H1 (cell line): ENCODE results near the gene PDPK1. TPM values are rescaled to one million over a fixed set of nuclear protein-coding genes. Genes with fewer than 3 reads are reported as not detected.
"Not testable (repeated sequence)": the region's sequence is repeated elsewhere in the genome, so short reads cannot be mapped to it uniquely, and the experiment has no call there.

ENCODE experiments used
- CTCF ChIA-PET: fragments of 300-600 bp; sonication (Branson Sonifier 250); formaldehyde crosslinking; loops from one replicate; lab custom pipeline; 2021; ENCODE audit not compliant: partially characterized antibody; lab: Charles Lee
- POLR2A ChIA-PET: fragments of 300-600 bp; sonication (Branson Sonifier 250); formaldehyde crosslinking; loops from one replicate; lab custom pipeline; 2021; ENCODE audit warnings: inconsistent platforms; ENCODE audit not compliant: partially characterized antibody; lab: Charles Lee
- DNase-seq, 2 experiments: peaks; one replicate each; pipeline versions ENCODE4 v3.0.0 to v3.0.0-alpha.2; 2010 to 2022; ENCODE audit warnings: low spot score in 2 of 2, low read depth in 1 of 2, mixed read lengths in 1 of 2
- FAIRE-seq: peaks from 2 replicates; lab custom pipeline; 2011; peaks lifted over from hg19 to GRCh38; lab: Jason Lieb, UNC
- H2AFZ ChIP-seq: 2 replicates; pipeline ENCODE4 v1.8.1; 2012; ENCODE audit warnings: low read length, inconsistent platforms
- H2AK5ac ChIP-seq: 2 replicates; pipeline ENCODE4 v1.6.1; 2013; ENCODE audit warnings: low read depth, low read length
- H2BK120ac ChIP-seq: replicated peaks from 2 replicates; pipeline ENCODE3; 2013; ENCODE audit warnings: low read depth, low read length, inconsistent platforms
- H2BK12ac ChIP-seq: 2 replicates; pipeline ENCODE4 v1.6.1; 2013; ENCODE audit warnings: low read depth, low read length
- H2BK15ac ChIP-seq: 2 replicates; pipeline ENCODE4 v1.6.1; 2013; ENCODE audit warnings: low read length
- H2BK20ac ChIP-seq: 2 replicates; pipeline ENCODE4 v1.6.1; 2013; ENCODE audit warnings: low read length
- H2BK5ac ChIP-seq: 2 replicates; pipeline ENCODE4 v1.6.1; 2013; ENCODE audit warnings: low read depth, low read length
- H3K14ac ChIP-seq: 2 replicates; pipeline ENCODE4 v1.6.1; 2013; ENCODE audit warnings: inconsistent platforms; ENCODE audit not compliant: insufficient read length
- H3K18ac ChIP-seq: 2 replicates; pipeline ENCODE4 v1.6.1; 2013; ENCODE audit warnings: low read length; ENCODE audit errors: extremely low read depth
- H3K23ac ChIP-seq: 2 replicates; pipeline ENCODE4 v1.6.1; 2013; ENCODE audit warnings: inconsistent platforms; ENCODE audit not compliant: insufficient read length
- H3K23me2 ChIP-seq: 2 replicates; pipeline ENCODE4 v1.6.1; 2013; ENCODE audit warnings: low read depth, low read length
- H3K27ac ChIP-seq: 2 replicates; pipeline ENCODE4 v1.6.1; 2011; ENCODE audit warnings: low read depth, low read length, inconsistent platforms
- H3K27me3 ChIP-seq, 4 experiments: replicated peaks in 1 of 4; 1 replicate in 1 of 4; 2 replicates in 3 of 4; pipeline versions ENCODE4 v1.6.1 to v1.8.1; 2011 to 2013; ENCODE audit warnings: low read length in 3 of 4, mild to moderate bottlenecking in 3 of 4, inconsistent platforms in 2 of 4, mixed read lengths in 2 of 4, moderate library complexity in 1 of 4; ENCODE audit not compliant: control insufficient read depth in 3 of 4, insufficient read depth in 3 of 4; ENCODE audit errors: extremely low read depth in 1 of 4
- H3K36me3 ChIP-seq, 4 experiments: 2 replicates each; pipeline versions ENCODE4 v1.6.1 to v1.8.1; 2011 to 2013; ENCODE audit warnings: mild to moderate bottlenecking in 4 of 4, low read length in 3 of 4, moderate library complexity in 2 of 4, control low read depth in 1 of 4, inconsistent platforms in 1 of 4; ENCODE audit not compliant: insufficient read depth in 4 of 4, control insufficient read depth in 2 of 4
- H3K4ac ChIP-seq: replicated peaks from 2 replicates; pipeline ENCODE3; 2013; ENCODE audit warnings: low read length, low read depth, mixed read lengths, inconsistent platforms; ENCODE audit not compliant: insufficient read length
- H3K4me1 ChIP-seq, 4 experiments: replicated peaks in 1 of 4; 1 replicate in 1 of 4; 2 replicates in 3 of 4; pipeline versions ENCODE4 v1.6.1 to v1.8.1; 2011 to 2013; ENCODE audit warnings: low read length in 3 of 4, inconsistent platforms in 2 of 4, mixed read lengths in 1 of 4; ENCODE audit not compliant: insufficient read depth in 4 of 4, control insufficient read depth in 3 of 4
- H3K4me2 ChIP-seq, 2 experiments: 2 replicates each; pipeline versions ENCODE4 v1.6.1 to v1.8.1; 2011 to 2013; ENCODE audit warnings: low read depth in 2 of 2, low read length in 2 of 2, control low read depth in 1 of 2, inconsistent platforms in 1 of 2, mild to moderate bottlenecking in 1 of 2; ENCODE audit not compliant: insufficient read depth in 1 of 2
- H3K4me3 ChIP-seq, 4 experiments: fragments of 200-600, 300-600 bp in 1 of 4; sonication (generic), shearing (Covaris generic), sonication (Bioruptor Twin) in 1 of 4; 2 replicates each; pipeline versions ENCODE4 v1.5.1 to v1.8.1; 2011 to 2016; ENCODE audit warnings: low read length in 4 of 4, low read depth in 3 of 4, control low read depth in 2 of 4, inconsistent platforms in 2 of 4, mild to moderate bottlenecking in 2 of 4, mixed read lengths in 1 of 4, moderate library complexity in 1 of 4; ENCODE audit not compliant: insufficient read depth in 2 of 4; ENCODE audit errors: extremely low read depth in 1 of 4
- H3K56ac ChIP-seq: replicated peaks from 2 replicates; pipeline ENCODE3; 2013; ENCODE audit warnings: low read depth, mild to moderate bottlenecking, mixed read lengths, low read length, inconsistent platforms; ENCODE audit not compliant: insufficient read length
- H3K79me1 ChIP-seq: 2 replicates; pipeline ENCODE4 v1.6.1; 2013; ENCODE audit warnings: low read depth, low read length, control low read depth
- H3K79me2 ChIP-seq, 2 experiments: 2 replicates each; pipeline versions ENCODE4 v1.6.1 to v1.8.1; 2012 to 2013; ENCODE audit warnings: low read length in 2 of 2, mild to moderate bottlenecking in 2 of 2, inconsistent platforms in 1 of 2; ENCODE audit not compliant: insufficient read depth in 2 of 2, control insufficient read depth in 1 of 2
- H3K9ac ChIP-seq, 4 experiments: replicated peaks in 1 of 4; 1 replicate in 1 of 4; 2 replicates in 3 of 4; pipeline versions ENCODE4 v1.6.1 to v1.8.1; 2011 to 2013; ENCODE audit warnings: low read depth in 3 of 4, low read length in 3 of 4, control low read depth in 2 of 4, mild to moderate bottlenecking in 2 of 4, moderate library complexity in 2 of 4, inconsistent platforms in 1 of 4; ENCODE audit errors: extremely low read depth in 1 of 4
- H3K9me3 ChIP-seq, 2 experiments: 2 replicates each; pipeline versions ENCODE4 v1.6.1 to v1.8.1; 2012 to 2013; ENCODE audit warnings: mild to moderate bottlenecking in 2 of 2, moderate library complexity in 2 of 2, control low read depth in 1 of 2, inconsistent platforms in 1 of 2, low read depth in 1 of 2, low read length in 1 of 2, mixed read lengths in 1 of 2; ENCODE audit not compliant: insufficient read depth in 2 of 2
- H4K20me1 ChIP-seq, 2 experiments: replicated peaks in 1 of 2; 2 replicates each; pipeline versions ENCODE3 to v1.8.1; 2011 to 2013; ENCODE audit warnings: inconsistent platforms in 2 of 2, low read length in 2 of 2, mild to moderate bottlenecking in 1 of 2; ENCODE audit not compliant: insufficient read depth in 2 of 2, control insufficient read depth in 1 of 2
- H4K5ac ChIP-seq: 2 replicates; pipeline ENCODE4 v1.6.1; 2013; ENCODE audit warnings: low read length, low read depth, mixed read lengths, inconsistent platforms; ENCODE audit not compliant: insufficient read length
- H4K8ac ChIP-seq: 2 replicates; pipeline ENCODE4 v1.8.0; 2013; ENCODE audit warnings: mild to moderate bottlenecking, moderate library complexity, low read length, inconsistent platforms; ENCODE audit not compliant: insufficient read depth; ENCODE audit errors: extremely low read depth
- H4K91ac ChIP-seq: replicated peaks from 2 replicates; pipeline ENCODE3; 2013; ENCODE audit warnings: low read length, mixed read lengths, inconsistent platforms; ENCODE audit not compliant: insufficient read length
- WGBS, 2 experiments: shearing (Covaris generic) in 1 of 2; methylation state at CpG; one replicate each; pipeline versions ENCODE4 v1.1.6 to v1.1.7; 2013 to 2015; ENCODE audit warnings: low lambda C conversion rate in 2 of 2, mixed read lengths in 2 of 2, inconsistent platforms in 1 of 2, low coverage in 1 of 2, missing lambda C conversion rate in 1 of 2; ENCODE audit not compliant: insufficient replicate concordance in 2 of 2, insufficient coverage in 1 of 2, insufficient read length in 1 of 2; ENCODE audit errors: extremely low coverage in 1 of 2, missing lambda C conversion rate in 1 of 2; 5-methylcytosine and 5-hydroxymethylcytosine counted together
- polyA plus RNA-seq, 7 experiments: library from polyadenylated mRNA; depleted of rRNA in 3 of 7; stranded (reverse) in 5 of 7; unstranded in 2 of 7; fragments of >200 nt in 5 of 7; fragments of 200-250 nt in 2 of 7; gene quantifications; 1 replicate in 5 of 7; 2 replicates in 1 of 7; 4 replicates in 1 of 7; pipeline versions ENCODE4 v1.2.1 to v1.2.3, GENCODE V29; 2011 to 2013; ENCODE audit warnings: missing spikeins in 2 of 7, mixed read lengths in 2 of 7
- total RNA-seq: library from RNA; stranded (reverse); fragmentation: NEBNext Ultra II Directional; extraction: Animal tissue kit (Norgen Biotek cat#: 25700); gene quantifications from 2 replicates; pipeline ENCODE4 v1.2.1, GENCODE V29; 2021

The PDPK1 gene
- total and polyA plus RNA-seq, 2 of the 8 experiments (the other 6 are each of a cell fraction or from before 2014, with no cell fraction given) = 17.1 to 27.8 TPM

DNA sequence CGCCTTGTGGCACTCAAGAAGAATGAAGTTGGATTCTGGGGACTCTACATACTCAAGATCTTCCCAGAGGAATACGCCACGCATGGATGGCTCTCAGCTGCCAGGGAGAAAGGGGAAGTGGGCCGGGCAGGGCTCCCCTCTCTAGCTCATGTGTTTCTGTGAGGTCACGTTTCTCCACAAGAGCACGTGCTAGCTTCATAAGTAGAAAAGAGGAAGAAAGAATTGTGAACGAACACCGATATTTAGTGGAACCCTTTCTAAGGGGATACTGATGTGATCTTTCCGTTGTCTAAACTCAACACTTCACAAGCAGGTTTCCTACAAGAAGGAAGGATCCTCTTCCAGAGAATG, 101.9 kb downstream of the PDPK1 start:
- H3K27ac ChIP-seq, H3K36me3 ChIP-seq, H3K4me3 ChIP-seq, H3K4ac ChIP-seq, H2BK120ac ChIP-seq, H4K20me1 ChIP-seq, H2AK5ac ChIP-seq, H3K23me2 ChIP-seq, H4K91ac ChIP-seq, H2BK20ac ChIP-seq, DNase-seq, H3K27me3 ChIP-seq, H3K4me1 ChIP-seq, H4K8ac ChIP-seq, H2BK12ac ChIP-seq, H3K79me2 ChIP-seq, H3K79me1 ChIP-seq, H3K9me3 ChIP-seq, POLR2A ChIA-PET, CTCF ChIA-PET, H4K5ac ChIP-seq, H3K4me2 ChIP-seq, H3K9ac ChIP-seq, H2BK5ac ChIP-seq, H2BK15ac ChIP-seq, H3K56ac ChIP-seq, H2AFZ ChIP-seq, H3K14ac ChIP-seq, H3K23ac ChIP-seq, H3K18ac ChIP-seq, FAIRE-seq: not testable (repeated sequence)
- WGBS, 2 experiments = no CpG with 5 or more reads among the region's 9 CpGs

DNA sequence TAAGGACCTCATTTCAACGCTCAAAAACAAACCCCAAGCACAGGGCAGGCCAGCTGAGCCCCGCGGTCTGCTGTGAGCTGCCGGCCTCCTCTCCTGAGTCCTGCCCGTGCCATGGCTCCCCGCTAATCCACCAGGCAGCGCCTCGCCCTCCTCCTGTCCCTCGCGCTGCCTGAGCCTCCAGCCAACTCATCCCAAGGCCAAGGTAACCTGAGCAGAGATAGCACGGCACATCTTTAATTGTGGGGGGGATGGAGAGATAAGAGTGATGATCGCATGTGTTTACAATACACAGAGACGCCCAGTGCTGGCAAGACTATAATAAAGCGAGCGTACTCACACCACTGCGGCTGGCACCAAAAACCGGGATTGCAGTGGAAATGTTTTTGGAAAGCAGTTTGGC, 104.7 kb downstream of the PDPK1 start:
- H3K18ac ChIP-seq, H2AFZ ChIP-seq, H3K27me3 ChIP-seq, FAIRE-seq, H4K8ac ChIP-seq, H2BK20ac ChIP-seq, H2BK15ac ChIP-seq, H2AK5ac ChIP-seq, H3K23me2 ChIP-seq, H4K91ac ChIP-seq, H2BK120ac ChIP-seq, DNase-seq, POLR2A ChIA-PET, H4K20me1 ChIP-seq, H3K4me2 ChIP-seq, H3K36me3 ChIP-seq, H2BK12ac ChIP-seq, H3K27ac ChIP-seq, H3K4me1 ChIP-seq, H3K79me1 ChIP-seq, CTCF ChIA-PET, H3K9me3 ChIP-seq, H3K9ac ChIP-seq, H3K56ac ChIP-seq, H3K23ac ChIP-seq, H3K4ac ChIP-seq, H3K14ac ChIP-seq, H4K5ac ChIP-seq, H3K4me3 ChIP-seq, H2BK5ac ChIP-seq, H3K79me2 ChIP-seq: not testable (repeated sequence)
- no CpG with 5 or more reads among the region's 17 CpGs for WGBS, 2 experiments
